ENCODE measurements around the gene BMP7.

BMP7 gene

GRCh38 chr20:57249772-57250171 lies 16.7 kb downstream of the BMP7 start:
- no peaks in the 10 kb centered on the region for H3K36me3 ChIP-seq
- no peak overlapping the region for H3K27ac ChIP-seq
- DNase-seq = no peak
- TF ChIP-seq CTCF (IDR thresholded peaks at IDR 0.05; ENCODE audit: low read depth, low read length) = no peak
- H3K9me3 ChIP-seq (ENCODE audit: severe bottlenecking) = no peaks in the 10 kb centered on the region
- H3K4me3 ChIP-seq (ENCODE audit: low read depth, low read length) = no peak overlapping the region
- H3K27me3 ChIP-seq (ENCODE audit: insufficient read depth, low read depth, severe bottlenecking) = peaks cover 17% of the 10 kb centered on the region

- DNase-seq = no peak
- H3K4me3 ChIP-seq (ENCODE audit: low read depth, low read length) = no peak overlapping the region
- TF ChIP-seq CTCF (IDR thresholded peaks at IDR 0.05; ENCODE audit: low read depth, low read length) = no peak
These were observed 17.4 kb downstream of the BMP7 start for GRCh38 chr20:57249073-57249472.

GRCh38 chr20:57248132-57248797 lies 18.2 kb downstream of the BMP7 start:
- no peak overlapping the region for H3K4me3 ChIP-seq (ENCODE audit: low read depth, low read length)
- no peak overlapping the region for H3K27ac ChIP-seq
- no peak for TF ChIP-seq CTCF (IDR thresholded peaks at IDR 0.05; ENCODE audit: low read depth, low read length)
- no peaks in the 10 kb centered on the region for H3K9me3 ChIP-seq (ENCODE audit: severe bottlenecking)
- H3K27me3 ChIP-seq (ENCODE audit: insufficient read depth, low read depth, severe bottlenecking) = peaks cover 19% of the 10 kb centered on the region
- no peak for DNase-seq
- no peaks in the 10 kb centered on the region for H3K36me3 ChIP-seq

More at GRCh38 chr20:57249073-57249472, 17.4 kb downstream of the BMP7 start:
- Histone ChIP-seq H3K36me3 (no peaks in the 10 kb centered on the region), H3K9me3 (ENCODE audit: severe bottlenecking) (no peaks in the 10 kb centered on the region), H3K27me3 (ENCODE audit: insufficient read depth, low read depth, severe bottlenecking) (peaks cover 20% of the 10 kb centered on the region), H3K27ac (no peak overlapping the region)

GRCh38 chr20:57247292-57247965 lies 19.0 kb downstream of the BMP7 start:
- DNase-seq = no peak
- Histone ChIP-seq H3K36me3 (no peaks in the 10 kb centered on the region), H3K9me3 (ENCODE audit: severe bottlenecking) (no peaks in the 10 kb centered on the region), H3K27me3 (ENCODE audit: insufficient read depth, low read depth, severe bottlenecking) (peaks cover 17% of the 10 kb centered on the region), H3K4me3 (ENCODE audit: low read depth, low read length) (no peak overlapping the region), H3K27ac (no peak overlapping the region)
- TF ChIP-seq CTCF (IDR thresholded peaks at IDR 0.05; ENCODE audit: low read depth, low read length) = no peak

GRCh38 chr20:57245997-57246396 lies 20.4 kb downstream of the BMP7 start:
- DNase-seq = no peak
- H3K27ac ChIP-seq = no peak overlapping the region
- TF ChIP-seq CTCF (IDR thresholded peaks at IDR 0.05; ENCODE audit: low read depth, low read length) = no peak

More at GRCh38 chr20:57245997-57246396, 20.4 kb downstream of the BMP7 start:
- Histone ChIP-seq H3K9me3 (ENCODE audit: severe bottlenecking) (no peaks in the 10 kb centered on the region), H3K4me3 (ENCODE audit: low read depth, low read length) (no peak overlapping the region), H3K36me3 (no peaks in the 10 kb centered on the region), H3K27me3 (ENCODE audit: insufficient read depth, low read depth, severe bottlenecking) (peaks cover 14% of the 10 kb centered on the region)

Measured in WERI-Rb-1 (cell line).